Measurements from ENCODE around the gene NDUFS1. TPM values are rescaled to one million over a fixed set of nuclear protein-coding genes. Genes with fewer than 3 reads are reported as not detected.

The NDUFS1 gene
- total and polyA plus RNA-seq, 2 of the 8 experiments (the other 6 are each of a cell fraction or from before 2014, with no cell fraction given), result 42.1 to 97.0 TPM

DNA sequence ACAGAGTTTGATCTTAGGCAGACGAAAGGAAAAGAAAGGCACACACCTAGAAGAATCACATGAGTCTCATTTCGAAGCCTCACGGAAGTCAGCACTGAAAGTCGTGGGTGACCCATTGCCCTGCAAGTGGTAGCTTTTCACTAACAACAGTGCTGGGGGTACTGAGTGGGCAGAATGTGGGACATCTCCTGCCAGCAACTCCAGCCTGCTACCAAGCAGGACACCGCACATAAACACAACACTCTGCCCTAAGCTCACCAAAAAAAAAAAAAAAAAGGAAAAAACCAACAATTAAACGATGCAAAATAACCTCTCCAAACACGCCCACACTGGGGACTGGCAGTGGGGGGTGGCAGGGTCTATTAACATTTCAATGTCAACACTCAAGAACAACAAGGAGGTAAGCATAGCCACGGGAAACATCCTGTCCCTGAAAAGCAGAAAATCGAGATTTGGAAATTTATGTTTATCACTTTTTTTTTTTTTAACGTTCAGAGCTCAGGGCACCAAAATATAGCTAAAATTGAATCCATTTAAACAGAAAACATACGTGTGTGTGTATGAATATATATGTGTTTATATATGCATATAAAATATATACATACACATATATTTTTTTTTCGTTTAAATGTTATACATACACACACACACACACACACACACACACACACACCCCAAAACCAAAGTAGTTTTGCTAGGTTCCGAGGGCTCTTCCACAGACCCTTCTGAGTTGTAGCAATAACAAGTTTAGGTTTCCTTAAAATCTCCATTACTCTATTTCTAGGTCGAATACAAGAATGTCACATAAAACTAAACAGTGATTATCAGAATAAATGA lies 75.4 kb downstream of the NDUFS1 start (continued):
- peak in 1 of 2 experiments; percentile 87; a peak in 1 of 3 replicates for TF ChIP-seq EP300 (IDR thresholded peaks at IDR 0.05; ENCODE audit: borderline replicate concordance in 1 of 2, low read depth in 2 of 2, low read length in 2 of 2)
- TF ChIP-seq RBBP5 (IDR thresholded peaks at IDR 0.05; ENCODE audit: borderline replicate concordance, low read depth, low read length), result 0 out of 2 replicates have a peak, but pooled peaks have one; percentile 42
- peak; percentile 35; the same call in 1 of the 2 replicates for TF ChIP-seq TBP (IDR thresholded peaks at IDR 0.05; ENCODE audit: low read depth, low read length)
- TF ChIP-seq SRF (IDR thresholded peaks at IDR 0.05; ENCODE audit: low read depth, low read length), result no peak
- no peak for TF ChIP-seq FOSL1 (IDR thresholded peaks at IDR 0.05; ENCODE audit: insufficient read depth, low read depth, low read length)
- TF ChIP-seq CBX5 (IDR thresholded peaks at IDR 0.05; ENCODE audit: low read depth, low read length), result no peak
- TF ChIP-seq ASH2L (IDR thresholded peaks at IDR 0.05; ENCODE audit: low read length), result peak; percentile 60
- peak; percentile 69 for TF ChIP-seq EGR1 (IDR thresholded peaks at IDR 0.05; ENCODE audit: borderline replicate concordance, low read depth, low read length)
- TF ChIP-seq SP4 (IDR thresholded peaks at IDR 0.05; ENCODE audit: low read length), result peak; percentile 26; the same call in 1 of the 2 replicates
- TF ChIP-seq POLR2AphosphoS5 (IDR thresholded peaks at IDR 0.05; ENCODE audit: low read depth, low read length), result peak; percentile 74
- TF ChIP-seq HDAC2 (IDR thresholded peaks at IDR 0.05; ENCODE audit: borderline replicate concordance in 1 of 2, low read depth in 2 of 2, low read length in 2 of 2), result peak in 1 of 2 experiments; percentile 83; a peak in 2 of 4 replicates
- TF ChIP-seq BACH1 (IDR thresholded peaks at IDR 0.05; ENCODE audit: low read length), result no peak
- no peak for TF ChIP-seq BRCA1 (IDR thresholded peaks at IDR 0.05; ENCODE audit: low read depth, low read length)

Measured in H1 (cell line).